ENCODE results near the gene PRDM15. TPM values are rescaled to one million over a fixed set of nuclear protein-coding genes. Genes with fewer than 3 reads are reported as not detected.

The PRDM15 gene
- total RNA-seq, 1 experiment from 2014 or later, result 9.9 TPM

DNA sequence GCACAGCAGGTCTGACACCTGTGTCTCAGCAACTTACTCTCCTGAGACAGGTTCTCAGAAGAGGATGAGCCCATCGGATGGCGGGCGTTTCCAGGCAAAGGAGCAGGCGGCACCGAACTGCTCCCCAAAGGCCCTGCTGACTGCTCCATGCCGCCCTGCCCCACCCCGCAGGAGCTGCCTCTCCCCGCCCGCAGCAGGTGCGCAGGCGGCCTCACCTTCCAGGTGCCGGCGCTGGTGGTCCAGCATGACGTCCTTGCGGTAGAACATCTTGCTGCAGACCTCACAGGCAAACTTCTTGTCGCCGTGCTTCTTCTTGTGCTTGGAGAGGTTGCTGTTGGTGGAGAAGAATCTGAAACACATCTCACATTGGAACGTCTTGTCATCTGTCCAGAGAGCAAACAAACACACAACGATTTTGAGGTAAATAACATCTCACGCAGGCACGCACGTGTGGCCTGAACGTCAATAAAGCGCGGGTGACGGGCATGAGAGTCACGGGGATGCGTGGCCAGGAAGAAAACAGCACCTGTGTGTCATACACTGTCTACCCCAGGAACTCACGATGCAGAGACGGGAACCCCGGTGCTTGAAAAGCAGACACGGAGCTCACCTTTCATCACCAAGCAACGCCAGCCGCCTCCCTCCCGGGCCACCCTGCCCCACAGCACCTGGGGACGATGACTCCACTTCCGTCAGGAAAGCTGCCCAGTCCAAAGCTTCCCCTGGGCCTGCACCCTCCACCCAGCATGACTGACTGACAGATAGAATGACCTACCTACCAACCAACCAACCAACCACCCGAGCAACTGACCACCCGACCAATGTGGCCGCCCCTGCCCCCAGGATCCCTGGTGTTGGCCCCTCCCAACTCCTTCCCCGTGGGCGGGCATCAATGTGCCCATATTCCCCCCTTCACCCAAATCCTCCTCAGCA, 50.9 kb downstream of the PRDM15 start:
- H3K4me1 Mint-ChIP-seq, result no peaks in the 10 kb centered on the region
- no peaks in the 10 kb centered on the region for H3K27me3 Mint-ChIP-seq (ENCODE audit: low read depth)
- H3K23me2 ChIP-seq (ENCODE audit: insufficient read length, low read depth, low read length, poor library complexity, severe bottlenecking), result no peaks in the 10 kb centered on the region
- H3K9me3 ChIP-seq (ENCODE audit: control insufficient read depth, low read depth, low read length), result no peaks in the 10 kb centered on the region
- peaks cover 0 to 10% (median 2%) of the 10 kb centered on the region in 3 experiments; a peak in 4 of 7 replicates for H3K36me3 Mint-ChIP-seq (ENCODE audit: insufficient read depth in 1 of 3, low read depth in 3 of 3)
- H3K18ac ChIP-seq (ENCODE audit: insufficient read length, low read depth, low read length), result no peak overlapping the region
- no peak overlapping the region for H3K4me2 ChIP-seq (ENCODE audit: insufficient read depth, insufficient read length, low read length)
- H3K27ac Mint-ChIP-seq, result no peak overlapping the region
- H2BK120ac ChIP-seq (ENCODE audit: low read depth, low read length, poor library complexity, severe bottlenecking), result no peak overlapping the region
- no peak for DNase-seq
- H3K9ac ChIP-seq (ENCODE audit: extremely low read depth, insufficient read length, low read length), result no peak overlapping the region
- no peak overlapping the region for H2BK5ac ChIP-seq (ENCODE audit: insufficient read length, low read length)
- no peak overlapping the region for H4K5ac ChIP-seq (ENCODE audit: insufficient read length, low read depth, low read length)
- no peaks in the 10 kb centered on the region for H3K9me3 Mint-ChIP-seq
- TF ChIP-seq, protein P1, sequence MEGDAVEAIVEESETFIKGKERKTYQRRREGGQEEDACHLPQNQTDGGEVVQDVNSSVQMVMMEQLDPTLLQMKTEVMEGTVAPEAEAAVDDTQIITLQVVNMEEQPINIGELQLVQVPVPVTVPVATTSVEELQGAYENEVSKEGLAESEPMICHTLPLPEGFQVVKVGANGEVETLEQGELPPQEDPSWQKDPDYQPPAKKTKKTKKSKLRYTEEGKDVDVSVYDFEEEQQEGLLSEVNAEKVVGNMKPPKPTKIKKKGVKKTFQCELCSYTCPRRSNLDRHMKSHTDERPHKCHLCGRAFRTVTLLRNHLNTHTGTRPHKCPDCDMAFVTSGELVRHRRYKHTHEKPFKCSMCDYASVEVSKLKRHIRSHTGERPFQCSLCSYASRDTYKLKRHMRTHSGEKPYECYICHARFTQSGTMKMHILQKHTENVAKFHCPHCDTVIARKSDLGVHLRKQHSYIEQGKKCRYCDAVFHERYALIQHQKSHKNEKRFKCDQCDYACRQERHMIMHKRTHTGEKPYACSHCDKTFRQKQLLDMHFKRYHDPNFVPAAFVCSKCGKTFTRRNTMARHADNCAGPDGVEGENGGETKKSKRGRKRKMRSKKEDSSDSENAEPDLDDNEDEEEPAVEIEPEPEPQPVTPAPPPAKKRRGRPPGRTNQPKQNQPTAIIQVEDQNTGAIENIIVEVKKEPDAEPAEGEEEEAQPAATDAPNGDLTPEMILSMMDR (conservative IDR thresholded peaks at IDR 0.05), result no peak
- no peak overlapping the region for H4K91ac ChIP-seq (ENCODE audit: insufficient read length, low read depth, low read length)
- no peak overlapping the region for H3K23ac ChIP-seq (ENCODE audit: insufficient read length, low read depth, low read length)
- H3K4me3 Mint-ChIP-seq, result no peak overlapping the region
- no peak overlapping the region for H3K14ac ChIP-seq (ENCODE audit: insufficient read depth, low read length)
- no peak overlapping the region for H3K56ac ChIP-seq (ENCODE audit: insufficient read length, low read depth, low read length)
- no peak overlapping the region for H2BK15ac ChIP-seq (ENCODE audit: low read depth, low read length)
- H2BK20ac ChIP-seq (ENCODE audit: low read depth, low read length, poor library complexity, severe bottlenecking), result no peak overlapping the region
- H4K8ac ChIP-seq (replicated peaks; ENCODE audit: insufficient read length, low read depth, low read length), result no peak overlapping the region
- no peaks in the 10 kb centered on the region for H4K20me1 ChIP-seq (ENCODE audit: control insufficient read depth, insufficient read depth, insufficient read length)
- H2BK12ac ChIP-seq (ENCODE audit: insufficient read length, low read depth, low read length), result no peak overlapping the region
- no peak overlapping the region for H3K27ac ChIP-seq (ENCODE audit: insufficient read length, low read depth, low read length)
- H2AK5ac ChIP-seq (ENCODE audit: insufficient read length, low read length), result no peak overlapping the region
- no peak overlapping the region for H2AFZ ChIP-seq (ENCODE audit: low read length)
- H3K79me2 ChIP-seq (ENCODE audit: insufficient read depth, low read length), result no peaks in the 10 kb centered on the region
- H3K4me1 ChIP-seq (ENCODE audit: insufficient read depth, low read length), result no peaks in the 10 kb centered on the region
- H3K79me1 ChIP-seq (ENCODE audit: insufficient read depth, low read depth, low read length, poor library complexity, severe bottlenecking), result no peaks in the 10 kb centered on the region
- no CpG with 5 or more reads among the region's 42 CpGs for WGBS (ENCODE audit: extremely low coverage, insufficient read length, low lambda C conversion rate)
- H3K27me3 ChIP-seq (ENCODE audit: insufficient read depth, low read length), result no peaks in the 10 kb centered on the region
- H3T11ph ChIP-seq (ENCODE audit: low read length), result no peak overlapping the region
- no peak overlapping the region for H3K4ac ChIP-seq (ENCODE audit: low read depth, low read length)

Data from H9 (cell line).